HG03354 (cell line): Measurements from ENCODE around the gene TOMM7.
"Not testable (repeated sequence)": the region's sequence is repeated elsewhere in the genome, so short reads cannot be mapped to it uniquely, and the experiment has no call there.

ENCODE experiments used
- ATAC-seq: cut with Tn5 transposase; IDR thresholded peaks from one replicate; pipeline ENCODE4 v1.9.1; 2021; ENCODE audit warnings: mild to moderate bottlenecking; ENCODE audit not compliant: unreplicated experiment, poor library complexity, severe bottlenecking

Gene TOMM7

DNA sequence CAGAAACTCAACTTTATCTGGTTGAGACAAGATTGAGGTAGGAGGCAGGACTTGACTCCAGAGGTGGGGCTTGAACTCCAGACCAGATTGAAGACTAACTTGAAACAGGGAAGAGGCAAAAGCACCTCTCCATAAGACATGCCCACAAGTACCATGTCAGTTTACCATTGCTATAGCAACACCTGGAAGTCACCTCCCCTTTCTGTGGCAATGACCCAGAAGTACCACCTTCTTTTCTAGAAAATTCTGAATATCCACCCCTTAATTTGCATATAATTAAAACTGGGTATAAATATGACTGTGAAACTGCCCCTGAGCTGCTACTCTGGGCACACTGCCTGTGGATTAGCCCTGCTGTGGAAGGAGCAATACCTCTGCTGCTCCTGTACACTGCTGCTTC lies 4.9 kb upstream of the TOMM7 start:
- ATAC-seq, result no peak

DNA sequence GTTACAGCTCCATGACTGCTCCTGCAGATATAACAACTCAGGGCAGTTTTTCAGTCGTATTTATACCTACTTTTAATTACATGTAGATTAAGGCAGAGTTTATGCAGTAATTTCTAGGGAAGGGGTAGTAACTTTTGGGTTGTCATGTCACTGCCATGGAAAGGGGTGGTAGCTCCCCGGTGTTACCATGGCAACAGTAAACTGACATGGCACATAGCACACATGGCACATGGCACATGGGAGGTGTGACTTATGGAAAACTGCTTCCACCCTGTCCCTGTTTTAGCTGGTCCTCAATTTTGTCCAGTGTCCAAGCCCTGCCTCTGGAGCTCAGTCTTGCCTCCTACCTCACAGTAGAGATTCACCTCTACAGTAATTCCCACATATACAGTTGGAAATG lies 3.9 kb upstream of the TOMM7 start:
- no peak for ATAC-seq

DNA sequence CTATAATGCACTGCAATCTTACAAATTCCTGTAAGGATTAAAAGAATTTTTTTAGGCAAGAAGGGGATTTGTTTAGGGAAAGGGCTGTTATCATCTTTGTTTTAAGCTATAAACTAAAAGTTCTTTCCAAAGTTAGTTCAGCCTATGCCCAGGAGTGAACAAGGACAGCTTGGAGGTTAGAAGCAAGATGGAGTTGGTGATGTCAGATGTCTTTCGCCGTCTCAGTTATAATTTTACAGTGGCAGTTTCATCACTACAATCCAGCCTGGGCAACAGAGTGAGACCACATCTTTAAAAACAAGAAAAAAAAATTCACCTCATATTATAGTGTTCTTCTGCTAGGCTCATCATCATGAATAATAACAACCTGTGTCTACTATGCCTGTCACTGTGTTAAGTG lies 2.1 kb upstream of the TOMM7 start:
- no peak for ATAC-seq

DNA sequence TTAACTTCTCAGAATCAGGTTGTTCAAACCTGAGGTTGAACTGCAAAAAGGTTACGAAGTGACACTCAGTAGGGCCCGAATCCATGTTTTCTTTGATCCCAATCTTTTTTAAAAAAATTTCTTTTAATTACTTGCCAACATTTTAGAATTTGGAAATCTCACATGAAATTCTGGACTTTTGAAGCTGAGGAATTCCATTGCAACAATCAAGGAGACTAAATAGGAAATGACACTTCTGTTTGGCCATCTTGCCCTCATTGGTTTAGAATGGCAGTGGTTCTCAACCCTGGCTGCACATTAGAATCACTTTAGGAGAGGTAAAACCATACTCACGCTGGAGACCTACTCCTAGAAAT lies 471 bp upstream of the TOMM7 start:
- peak; percentile 3 for ATAC-seq

DNA sequence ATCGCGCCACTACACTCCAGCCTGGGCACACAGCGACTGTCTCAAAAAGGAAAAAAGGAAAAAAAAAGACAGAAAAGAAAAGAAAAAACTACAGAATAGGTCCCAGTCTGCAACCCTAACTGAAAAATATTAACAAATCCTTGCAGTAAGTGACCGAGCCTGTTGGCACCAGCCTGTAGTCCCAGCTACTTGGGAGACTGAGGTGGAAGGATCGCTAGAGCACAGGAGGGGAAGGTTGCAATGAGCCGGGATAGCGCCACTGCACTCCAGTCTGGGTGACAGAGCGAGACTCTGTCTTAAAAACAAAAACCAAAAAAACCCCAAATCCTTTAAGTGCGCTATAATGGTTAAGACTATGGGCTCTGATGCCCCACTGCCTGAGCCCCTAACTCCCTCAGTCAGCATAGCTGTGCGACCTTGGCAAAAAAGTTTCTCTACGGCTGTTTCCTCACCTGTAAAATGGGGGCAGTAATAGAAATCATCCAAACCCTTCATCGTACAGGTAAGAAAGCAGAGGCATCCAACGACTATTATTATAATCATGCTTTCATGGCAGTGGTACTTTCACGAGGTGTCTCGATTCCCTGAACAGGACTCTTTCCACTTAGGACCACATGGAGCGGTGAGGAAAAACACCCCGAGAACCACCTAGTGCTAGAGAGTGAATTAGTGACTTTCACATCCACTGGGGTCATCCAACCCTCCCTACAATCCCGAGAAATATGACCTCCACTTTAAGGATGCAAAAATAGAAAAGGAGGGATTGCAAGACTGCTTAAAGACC lies 755 bp downstream of the TOMM7 start:
- peak; percentile 11 for ATAC-seq

DNA sequence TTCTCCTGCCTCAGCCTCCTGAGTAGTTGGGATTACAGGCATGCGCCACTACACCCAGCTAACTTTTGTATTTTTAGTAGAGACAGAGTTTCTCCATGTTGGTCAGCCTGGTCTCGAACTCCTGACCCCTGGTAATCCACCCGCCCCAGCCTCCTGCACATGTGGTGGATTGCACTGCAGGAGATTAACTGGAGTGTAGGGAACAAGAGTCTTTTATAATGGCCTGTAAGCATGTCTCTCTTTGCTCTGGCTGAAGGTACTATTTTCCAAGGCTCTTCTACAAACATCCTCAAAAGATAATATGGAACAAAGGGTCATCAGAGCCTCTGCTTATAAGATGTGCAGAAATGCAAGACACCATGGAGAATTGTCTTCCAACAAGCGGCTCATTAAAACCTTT lies 3.2 kb downstream of the TOMM7 start:
- ATAC-seq, result no peak

DNA sequence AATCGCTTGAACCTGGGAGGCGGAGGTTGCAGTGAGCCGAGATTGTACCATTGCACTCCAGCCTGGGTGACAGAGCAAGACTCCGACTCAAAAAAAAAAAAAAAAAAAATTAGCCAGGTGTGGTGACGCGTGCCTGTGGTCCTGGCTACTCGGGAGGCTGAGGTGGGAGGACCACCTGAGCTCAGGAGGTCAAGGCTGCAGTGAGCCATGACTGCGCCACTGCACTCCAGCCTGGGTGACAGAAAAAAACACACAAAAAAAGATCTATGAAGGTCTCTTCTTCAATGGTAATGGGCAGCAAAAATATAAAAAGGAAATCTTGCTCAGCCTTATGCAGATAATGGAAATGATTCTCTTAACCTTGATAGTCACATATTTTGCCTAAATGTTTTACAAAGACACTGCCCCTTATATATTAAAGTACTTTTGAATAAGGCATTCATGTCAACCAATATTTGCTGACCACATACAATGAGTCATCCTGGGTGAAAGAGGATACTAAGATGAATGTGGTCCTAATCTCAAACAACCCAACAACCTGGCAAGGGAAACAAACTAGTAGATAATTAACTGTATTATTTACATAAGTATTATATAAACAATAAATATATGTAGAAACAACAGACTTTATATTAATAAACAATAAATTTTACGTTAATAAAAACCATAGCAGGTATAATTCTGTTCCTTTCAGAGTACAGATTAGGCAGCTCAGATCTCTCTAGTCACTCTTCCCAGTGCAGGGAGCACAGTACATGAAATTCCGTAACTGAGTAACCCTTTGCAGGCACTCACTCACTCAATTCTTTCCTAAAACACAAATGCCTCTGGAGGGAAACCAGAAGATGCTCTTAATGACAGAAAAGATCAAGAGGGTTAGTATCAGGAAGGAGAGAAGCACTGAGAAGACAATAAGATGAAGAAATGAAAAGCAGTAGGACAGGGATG lies 8.1 kb downstream of the TOMM7 start:
- ATAC-seq, result peak; percentile 54

DNA sequence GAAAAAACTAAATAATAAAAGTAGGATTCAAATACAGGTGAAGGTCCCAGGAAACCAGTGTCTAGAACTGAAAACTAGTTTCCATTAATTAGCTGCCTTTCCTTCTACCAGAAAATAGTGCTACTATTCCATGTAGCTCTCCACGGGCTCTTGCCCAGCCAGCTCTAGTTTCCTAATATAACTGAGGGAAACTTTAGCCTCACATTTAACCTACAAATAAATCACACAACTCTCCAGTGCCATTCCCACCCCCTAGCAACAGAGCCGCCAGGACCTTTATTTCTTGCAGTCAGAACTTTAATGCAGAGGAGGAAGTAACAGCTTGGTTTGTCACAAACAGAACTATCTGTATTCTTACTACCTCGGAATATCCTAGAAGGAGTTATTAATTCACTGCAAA lies 10.3 kb downstream of the TOMM7 start:
- ATAC-seq, result no peak

DNA sequence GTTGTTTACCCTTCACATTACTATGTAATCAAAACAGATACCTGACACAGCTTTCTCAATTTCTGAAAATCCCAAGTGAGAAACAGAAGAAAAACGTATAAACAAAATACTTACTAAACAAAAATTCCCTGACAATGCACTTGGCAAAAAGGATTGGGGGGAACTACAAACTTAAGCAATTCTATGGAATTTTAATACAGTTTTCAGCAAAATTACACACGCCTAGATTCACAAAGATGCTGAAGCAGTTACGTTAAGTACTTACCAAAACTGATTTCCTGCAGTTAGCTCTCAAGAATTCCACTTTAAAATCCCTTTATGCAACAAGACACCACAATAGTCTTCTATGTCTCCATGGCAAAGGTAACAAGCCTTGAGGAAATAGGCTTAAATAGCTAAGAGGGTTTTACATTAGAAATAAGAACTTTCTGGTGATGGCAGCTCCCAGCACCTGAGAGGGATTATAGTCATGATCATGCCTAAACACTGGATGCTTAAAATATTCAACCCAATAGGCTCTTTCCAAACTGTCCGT lies 10.8 kb downstream of the TOMM7 start:
- ATAC-seq, result no peak

DNA sequence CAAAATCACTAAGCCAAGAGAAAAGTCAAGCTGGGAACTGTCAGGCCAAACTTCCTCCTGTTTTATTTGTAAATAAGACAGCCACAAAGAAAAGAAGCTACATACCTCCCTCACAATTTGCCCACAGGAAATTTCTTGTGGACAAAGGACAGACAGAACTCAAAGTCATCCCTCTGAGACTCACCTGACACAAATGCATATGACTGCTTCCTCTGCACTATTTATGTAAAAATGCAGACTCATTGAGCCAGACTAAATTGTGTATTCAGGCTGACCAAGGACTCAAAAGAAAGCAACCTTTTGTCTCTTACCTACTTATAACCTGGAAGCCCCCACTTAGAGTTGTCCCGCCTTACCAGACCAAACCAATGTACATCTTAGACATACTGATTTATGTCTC lies 11.8 kb downstream of the TOMM7 start:
- ATAC-seq, result no peak

DNA sequence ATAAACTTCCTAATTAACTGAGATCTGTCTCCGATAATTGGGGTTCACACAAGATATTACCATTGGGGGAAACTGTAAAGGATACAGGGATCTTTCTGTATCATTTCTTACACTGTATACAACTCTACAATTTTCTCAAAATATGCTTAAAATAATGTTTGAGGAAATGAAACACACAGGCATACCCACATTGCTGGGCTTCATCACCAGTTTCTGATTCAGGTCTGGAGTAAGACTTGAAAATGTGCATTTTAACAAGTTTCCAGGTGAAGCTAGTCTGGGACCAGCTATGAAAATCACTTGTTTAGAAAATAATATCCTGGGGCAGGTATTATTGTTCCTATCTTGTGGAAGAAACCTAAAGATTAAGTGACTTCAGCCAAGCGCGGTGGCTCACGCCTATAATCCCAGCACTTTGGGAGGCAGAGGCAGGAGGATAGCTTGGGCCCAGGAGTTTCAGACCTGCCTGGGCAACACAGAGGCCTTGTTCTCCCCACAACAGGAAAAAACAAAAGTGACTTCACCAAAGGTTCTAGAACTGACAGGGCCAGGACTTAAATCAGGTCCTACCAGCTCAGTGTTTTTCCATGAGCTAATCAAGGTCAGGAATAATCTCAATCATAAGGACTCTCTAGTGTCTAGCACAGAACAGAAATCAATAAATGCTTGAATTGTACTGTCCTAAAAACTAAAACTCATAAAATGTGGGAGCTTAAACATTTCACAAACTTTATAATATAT lies 12.6 kb downstream of the TOMM7 start:
- no peak for ATAC-seq

DNA sequence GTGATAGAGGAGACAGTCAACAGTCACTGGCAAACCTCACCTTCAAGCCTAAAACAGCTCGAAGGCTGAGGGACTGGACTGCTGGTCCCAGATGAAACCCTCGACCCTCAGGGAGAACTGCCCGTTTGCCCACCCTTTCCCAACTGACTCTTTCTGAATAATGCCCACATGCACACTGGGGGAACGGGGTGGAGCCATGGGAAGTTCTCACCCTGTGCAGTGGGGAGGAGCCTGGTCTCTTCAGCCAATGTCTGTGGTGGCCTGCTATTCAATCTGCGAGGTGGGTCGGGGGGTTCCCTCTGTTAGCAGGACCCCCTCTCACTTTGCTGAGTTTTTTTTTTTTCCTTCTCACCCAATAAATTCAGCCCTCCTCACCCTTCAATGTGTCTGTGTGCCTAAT lies 14.5 kb downstream of the TOMM7 start:
- ATAC-seq, result no peak

DNA sequence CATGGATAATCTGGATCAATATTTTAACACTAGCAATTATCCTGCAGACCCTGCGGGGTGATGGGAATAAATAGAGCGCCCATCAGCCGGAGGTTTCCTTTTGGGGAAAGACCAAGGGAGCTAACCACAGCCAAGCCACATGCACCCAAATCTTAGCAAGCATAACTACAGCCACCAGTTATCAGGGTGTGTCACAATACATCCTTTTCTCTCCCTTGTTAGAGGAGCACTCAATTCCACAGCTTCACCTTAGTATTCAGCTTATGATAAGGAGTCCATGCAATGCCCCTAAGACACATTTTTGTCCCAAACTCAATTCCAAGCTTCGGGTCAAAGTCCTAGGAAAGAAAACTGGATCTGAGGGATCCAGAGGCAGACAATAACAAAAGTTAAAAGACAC lies 15.9 kb downstream of the TOMM7 start:
- no peak for ATAC-seq

DNA sequence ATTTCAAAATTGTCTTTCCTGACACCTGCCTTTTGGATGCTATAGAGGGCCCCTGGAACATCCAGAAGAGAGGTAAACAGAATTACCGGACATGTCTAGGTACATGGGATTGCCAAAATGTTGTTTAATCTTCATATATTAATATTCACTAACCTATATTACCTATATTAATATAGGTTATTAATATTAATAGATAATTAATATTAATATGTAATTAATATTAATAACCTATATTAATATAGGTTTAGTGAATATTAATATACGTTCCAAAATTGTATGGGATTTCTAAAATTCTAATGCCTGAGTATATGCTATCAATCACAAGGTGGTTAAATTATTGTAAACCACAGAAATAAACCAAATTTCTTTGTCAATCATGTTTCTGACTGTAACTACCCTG lies 17.4 kb downstream of the TOMM7 start:
- no peak for ATAC-seq

DNA sequence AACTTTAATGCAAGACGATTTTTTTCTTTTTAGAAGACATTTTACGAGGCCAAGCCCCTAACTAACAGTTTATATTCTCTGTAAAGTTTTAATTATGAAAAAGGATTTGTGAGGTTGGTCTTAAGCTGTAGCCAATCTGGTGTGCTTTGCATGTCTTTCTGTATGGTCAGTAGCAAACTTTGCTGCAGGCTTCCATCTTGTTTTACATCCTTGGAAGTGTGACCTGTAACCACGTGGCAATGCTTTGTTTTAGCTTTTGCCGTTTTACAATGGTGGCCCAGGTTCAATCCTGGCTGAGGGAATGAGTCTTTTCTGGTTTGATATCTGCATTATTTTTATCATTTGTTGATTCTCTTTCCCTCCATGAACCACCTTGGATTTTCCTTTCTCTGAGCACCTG lies 19.8 kb downstream of the TOMM7 start:
- not testable (repeated sequence) for ATAC-seq

DNA sequence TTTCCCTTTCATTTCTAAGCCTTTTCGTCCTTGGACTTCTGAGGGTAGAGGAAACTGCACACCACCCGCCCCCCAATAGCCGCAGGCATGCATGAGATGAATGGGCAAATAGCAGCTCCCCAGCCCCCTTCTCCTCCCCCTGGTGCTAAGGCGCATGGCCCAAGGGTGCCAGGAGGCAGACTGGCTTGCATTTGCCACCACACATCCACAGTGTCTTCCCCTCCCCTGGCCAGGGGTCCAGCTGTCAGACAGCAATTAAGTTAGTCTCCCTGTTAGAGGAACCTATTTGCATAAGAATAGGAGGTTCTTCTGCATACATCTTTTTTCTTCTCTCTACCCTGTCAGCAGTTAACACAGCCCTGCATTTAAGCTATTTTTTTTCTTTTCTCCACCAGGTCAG lies 20.2 kb downstream of the TOMM7 start:
- ATAC-seq, result no peak

DNA sequence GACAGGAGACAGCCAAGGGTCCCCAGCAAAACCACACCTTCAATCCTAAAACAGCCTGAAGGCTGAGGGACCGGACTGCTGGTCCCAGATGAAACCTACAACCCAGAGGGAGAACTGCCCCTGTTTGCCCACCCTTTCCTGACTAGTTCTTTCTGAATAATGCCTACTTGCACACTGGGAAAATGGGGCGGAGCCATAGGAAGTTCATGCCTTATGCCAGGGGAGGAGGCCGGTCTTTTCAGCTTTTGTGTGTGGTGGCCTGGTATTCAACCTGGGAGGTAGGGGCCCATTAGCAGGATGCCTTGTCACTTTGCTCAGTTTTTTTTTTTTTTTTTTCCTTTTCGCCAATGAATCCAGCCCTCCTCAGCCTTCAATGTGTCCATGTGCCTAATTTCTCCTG lies 20.7 kb downstream of the TOMM7 start:
- no peak for ATAC-seq

DNA sequence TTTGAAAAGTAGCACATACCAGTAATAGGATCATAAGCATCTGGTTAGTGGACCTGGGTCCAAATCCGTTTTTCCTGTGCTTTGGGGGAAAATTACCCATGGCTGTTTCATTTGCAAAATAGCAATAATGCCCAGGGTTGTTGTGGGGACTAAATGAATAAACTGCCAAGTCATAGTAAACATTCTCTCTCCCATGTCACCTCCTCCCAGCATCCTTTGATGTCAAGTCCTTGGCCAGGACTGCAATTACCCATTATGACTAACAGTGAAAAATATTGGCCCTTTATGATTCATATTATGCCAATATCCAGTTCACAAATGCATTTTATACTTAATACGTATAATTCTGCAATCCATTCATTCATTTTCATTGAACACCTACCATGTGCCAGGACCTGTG lies 23.0 kb downstream of the TOMM7 start:
- no peak for ATAC-seq

DNA sequence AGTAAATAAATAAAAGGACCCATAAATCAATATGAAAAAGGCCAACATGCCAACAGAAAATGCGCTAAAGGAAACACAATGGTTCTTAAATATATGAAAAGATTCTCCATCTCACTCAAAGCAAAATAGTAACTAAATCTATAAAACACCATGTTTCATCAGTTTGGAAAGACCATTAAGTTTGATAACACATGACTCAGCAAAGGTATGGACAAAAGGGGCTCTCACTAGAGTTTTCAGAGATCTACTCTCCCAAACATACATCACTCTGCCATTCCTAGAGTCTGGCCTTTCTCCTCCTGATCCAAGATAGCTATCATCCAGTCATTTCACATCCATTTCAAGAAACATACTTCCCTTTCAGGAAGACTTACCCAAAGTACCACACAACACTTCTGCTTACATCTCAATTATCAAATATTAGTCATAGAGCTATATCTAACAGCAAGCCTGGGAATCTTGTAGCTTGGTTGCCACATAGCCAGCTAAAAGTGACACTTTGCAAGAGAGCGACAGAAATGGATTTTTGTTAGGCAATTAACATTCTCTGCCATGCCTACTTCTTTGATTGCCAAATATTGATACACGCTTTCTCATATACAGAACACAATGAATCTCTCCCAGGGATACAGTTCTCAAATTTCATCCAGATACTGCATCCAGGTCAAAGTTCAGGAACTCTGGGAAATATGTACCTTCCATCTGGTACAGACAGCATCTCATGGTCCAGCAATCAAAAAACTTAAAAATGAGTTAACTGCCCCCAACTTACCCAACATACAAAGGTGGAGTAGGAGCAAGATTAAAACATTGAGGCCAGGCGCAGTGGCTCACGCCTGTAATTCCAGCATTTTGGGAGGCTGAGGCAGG lies 28.8 kb downstream of the TOMM7 start:
- ATAC-seq, result no peak
